ENCODE data around the gene UPP1. TPM values are rescaled to one million over a fixed set of nuclear protein-coding genes. Genes with fewer than 3 reads are reported as not detected.
A peak's percentile ranks its signal among the peaks of the same experiment; 100 is the strongest.
"Not testable (repeated sequence)": the region's sequence is repeated elsewhere in the genome, so short reads cannot be mapped to it uniquely, and the experiment has no call there.

UPP1 gene
- 2.2 TPM for total RNA-seq

- peak in 1 of 3 donors; percentile 40 for DNase-seq (ENCODE audit: low read depth in 2 of 3, low spot score in 2 of 3)
These were observed at the start of gene UPP1 for GRCh38 chr7:48089046-48090003. TSS of gene UPP1 (plus strand) at chr7:48089265. CDS start at chr7:48094784, 5,519 bp downstream.

GRCh38 chr7:48040944-48041652, 48.0 kb upstream of the UPP1 start:
- DNase-seq (ENCODE audit: low read depth in 2 of 3, low spot score in 2 of 3) = no peak

- no peak for DNase-seq (ENCODE audit: low read depth in 2 of 3, low spot score in 2 of 3)
These were observed 47.5 kb upstream of the UPP1 start for GRCh38 chr7:48041653-48041970.

- no peak for DNase-seq (ENCODE audit: low read depth in 2 of 3, low spot score in 2 of 3)
These were observed 46.8 kb upstream of the UPP1 start for GRCh38 chr7:48042216-48042615.

- no peak for DNase-seq (ENCODE audit: low read depth in 2 of 3, low spot score in 2 of 3)
These were observed 46.4 kb upstream of the UPP1 start for GRCh38 chr7:48042636-48043035.

GRCh38 chr7:48045195-48045765, 43.8 kb upstream of the UPP1 start:
- DNase-seq (ENCODE audit: low read depth in 2 of 3, low spot score in 2 of 3) = no peak

GRCh38 chr7:48046458-48046857, 42.6 kb upstream of the UPP1 start:
- DNase-seq (ENCODE audit: low read depth in 2 of 3, low spot score in 2 of 3) = peak in 2 of 3 donors; percentile 18 to 60

- no peak for DNase-seq (ENCODE audit: low read depth in 2 of 3, low spot score in 2 of 3)
These were observed 41.0 kb upstream of the UPP1 start for GRCh38 chr7:48048113-48048512.

GRCh38 chr7:48049850-48050249, 39.2 kb upstream of the UPP1 start:
- DNase-seq (ENCODE audit: low read depth in 2 of 3, low spot score in 2 of 3) = no peak

- no peak for DNase-seq (ENCODE audit: low read depth in 2 of 3, low spot score in 2 of 3)
These were observed 36.3 kb upstream of the UPP1 start for GRCh38 chr7:48052748-48053147.

- DNase-seq (ENCODE audit: low read depth in 2 of 3, low spot score in 2 of 3) = no peak
These were observed 35.3 kb upstream of the UPP1 start for GRCh38 chr7:48053736-48054135.

GRCh38 chr7:48058990-48059389, 30.1 kb upstream of the UPP1 start:
- no peak for DNase-seq (ENCODE audit: low read depth in 2 of 3, low spot score in 2 of 3)

- DNase-seq (ENCODE audit: low read depth in 2 of 3, low spot score in 2 of 3) = no peak
These were observed 29.4 kb upstream of the UPP1 start for GRCh38 chr7:48059706-48060105.

- DNase-seq (ENCODE audit: low read depth in 2 of 3, low spot score in 2 of 3) = no peak
These were observed 25.1 kb upstream of the UPP1 start for GRCh38 chr7:48063985-48064384.

- DNase-seq (ENCODE audit: low read depth in 2 of 3, low spot score in 2 of 3) = no peak
These were observed 21.6 kb upstream of the UPP1 start for GRCh38 chr7:48067475-48067874.

GRCh38 chr7:48074204-48074654, 14.8 kb upstream of the UPP1 start:
- DNase-seq (ENCODE audit: low read depth in 2 of 3, low spot score in 2 of 3) = no peak

- DNase-seq (ENCODE audit: low read depth in 2 of 3, low spot score in 2 of 3) = no peak
These were observed 11.6 kb upstream of the UPP1 start for GRCh38 chr7:48077423-48077822.

GRCh38 chr7:48078470-48078869, 10.6 kb upstream of the UPP1 start:
- DNase-seq (ENCODE audit: low read depth in 2 of 3, low spot score in 2 of 3) = no peak

GRCh38 chr7:48082378-48082777, 6.7 kb upstream of the UPP1 start:
- not testable (repeated sequence) for DNase-seq (ENCODE audit: low read depth in 2 of 3, low spot score in 2 of 3)

- no peak for DNase-seq (ENCODE audit: low read depth in 2 of 3, low spot score in 2 of 3)
These were observed 5.8 kb upstream of the UPP1 start for GRCh38 chr7:48083114-48083830.

All from hematopoietic multipotent progenitor cell (in vitro differentiated cells).